ENCODE data around the gene RAB6C.
"Not testable (repeated sequence)": the region's sequence is repeated elsewhere in the genome, so short reads cannot be mapped to it uniquely, and the experiment has no call there.

The RAB6C gene

GRCh38 chr2:129979629-129980155 is at the start of gene RAB6C:
Gene RAB6C, plus strand, starts transcription at chr2:129979666. Its CDS starts 450 bp downstream, at chr2:129980116.
- DNase-seq (ENCODE audit: low read depth in 2 of 2): not testable (repeated sequence)

GRCh38 chr2:129930451-129930850 is 49.0 kb upstream of the RAB6C start:
- DNase-seq (ENCODE audit: low read depth in 2 of 2): no peak

- not testable (repeated sequence) for DNase-seq (ENCODE audit: low read depth in 2 of 2)
Measured at GRCh38 chr2:129933387-129933786, 46.1 kb upstream of the RAB6C start.

- no peak for DNase-seq (ENCODE audit: low read depth in 2 of 2)
Measured at GRCh38 chr2:129934044-129934822, 45.2 kb upstream of the RAB6C start.

- no peak for DNase-seq (ENCODE audit: low read depth in 2 of 2)
Measured at GRCh38 chr2:129935118-129935517, 44.3 kb upstream of the RAB6C start.

GRCh38 chr2:129936334-129936934 is 43.0 kb upstream of the RAB6C start:
- no peak for DNase-seq (ENCODE audit: low read depth in 2 of 2)

DNA sequence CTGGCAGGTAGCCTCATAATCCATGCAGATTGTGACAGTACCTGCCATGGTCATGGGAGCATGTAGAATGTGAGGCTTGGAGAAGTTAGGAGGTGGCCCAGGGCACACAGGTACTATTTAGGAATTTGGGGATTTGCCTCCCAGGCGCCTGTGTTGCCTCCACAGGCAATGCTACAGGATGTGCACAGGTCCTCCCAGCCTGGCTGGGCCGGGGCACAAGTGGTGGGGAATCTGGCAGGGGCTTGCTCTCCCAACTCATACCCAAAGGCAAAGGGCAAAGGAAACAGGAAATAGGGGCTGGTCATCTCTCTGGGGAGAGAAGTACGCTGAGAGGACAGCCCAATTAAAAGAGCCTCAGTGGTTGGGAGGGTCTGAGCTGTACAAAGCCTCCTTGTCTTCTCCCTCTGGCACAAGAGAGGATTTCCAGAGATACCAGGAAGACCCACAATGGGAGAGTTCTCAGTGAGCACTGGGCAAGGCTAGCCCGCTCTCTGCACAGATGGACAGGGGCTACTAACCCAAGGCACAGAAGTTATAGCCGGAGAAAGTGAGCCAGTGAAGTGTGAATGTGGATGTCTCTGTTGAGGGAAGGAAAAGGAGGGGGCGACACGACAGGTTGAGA is 40.5 kb upstream of the RAB6C start:
- not testable (repeated sequence) for DNase-seq (ENCODE audit: low read depth in 2 of 2)

- DNase-seq (ENCODE audit: low read depth in 2 of 2): not testable (repeated sequence)
Measured at GRCh38 chr2:129943456-129943855, 36.0 kb upstream of the RAB6C start.

DNA sequence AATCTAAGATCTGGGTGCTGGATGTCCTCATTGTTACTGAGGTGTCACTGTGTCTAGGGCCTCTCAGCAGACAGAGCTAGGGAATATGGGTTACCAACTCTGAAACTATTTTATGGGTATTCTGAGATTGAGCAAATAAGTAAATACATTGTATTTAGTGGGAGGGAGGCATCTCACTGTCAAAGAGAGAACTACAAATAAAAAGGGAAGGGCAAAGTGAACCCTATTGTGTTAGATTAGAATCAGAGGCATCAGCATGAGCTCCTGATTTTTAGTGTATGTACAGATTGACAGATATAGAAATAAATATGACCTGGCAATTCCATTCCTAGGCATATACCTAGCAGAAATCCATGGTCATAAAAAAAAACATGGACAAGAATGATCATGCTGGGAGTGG is 33.9 kb upstream of the RAB6C start:
- DNase-seq (ENCODE audit: low read depth in 2 of 2): no peak

- not testable (repeated sequence) for DNase-seq (ENCODE audit: low read depth in 2 of 2)
Measured at GRCh38 chr2:129947712-129948111, 31.8 kb upstream of the RAB6C start.

- not testable (repeated sequence) for DNase-seq (ENCODE audit: low read depth in 2 of 2)
Measured at GRCh38 chr2:129956171-129956570, 23.3 kb upstream of the RAB6C start.

GRCh38 chr2:129957891-129958290 is 21.6 kb upstream of the RAB6C start:
- no peak for DNase-seq (ENCODE audit: low read depth in 2 of 2)

DNA sequence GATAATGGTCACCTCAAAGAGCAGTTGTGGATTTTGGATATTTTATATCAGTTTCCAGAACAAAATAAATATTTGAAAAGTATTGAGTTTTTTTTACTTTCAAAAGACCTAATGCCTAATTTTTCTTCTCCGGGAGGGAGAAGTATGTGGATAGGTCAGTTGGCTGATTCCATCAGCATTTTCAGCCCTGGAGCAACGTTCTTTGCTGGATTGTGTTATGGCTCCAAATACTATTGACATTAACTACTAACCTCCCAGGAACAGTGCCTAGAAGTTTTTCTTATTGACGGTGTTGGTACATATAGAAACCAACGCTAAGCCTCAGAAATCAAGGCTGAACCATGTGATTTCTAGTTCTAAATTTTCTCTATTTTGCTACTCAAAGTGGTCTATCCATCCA is 20.7 kb upstream of the RAB6C start:
- DNase-seq (ENCODE audit: low read depth in 2 of 2): not testable (repeated sequence)

DNA sequence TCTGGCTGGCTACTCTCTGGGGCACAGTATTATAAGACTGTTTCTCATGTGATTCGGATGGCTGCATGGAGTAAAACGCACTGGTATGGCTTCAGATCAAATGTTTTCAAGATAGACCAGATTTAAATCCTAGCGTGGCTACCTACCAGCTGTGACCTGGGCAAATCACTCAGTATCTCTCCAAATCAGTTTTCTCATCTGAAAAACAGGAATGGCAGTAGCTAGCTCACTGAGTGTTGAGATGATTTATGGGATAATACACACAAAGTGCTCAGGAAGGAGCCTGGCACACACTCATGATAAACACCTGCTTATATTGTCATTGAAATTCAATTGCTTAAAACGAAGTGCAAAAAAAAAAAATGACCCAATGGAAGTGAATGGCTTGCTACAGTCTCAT is 10.9 kb upstream of the RAB6C start:
- DNase-seq (ENCODE audit: low read depth in 2 of 2): not testable (repeated sequence)

GRCh38 chr2:129975016-129975774 is 4.3 kb upstream of the RAB6C start:
- no peak for DNase-seq (ENCODE audit: low read depth in 2 of 2)

GRCh38 chr2:129976969-129977368 is 2.5 kb upstream of the RAB6C start:
- DNase-seq (ENCODE audit: low read depth in 2 of 2): not testable (repeated sequence)

- DNase-seq (ENCODE audit: low read depth in 2 of 2): no peak
Measured at GRCh38 chr2:129977986-129978385, 1.5 kb upstream of the RAB6C start.

DNA sequence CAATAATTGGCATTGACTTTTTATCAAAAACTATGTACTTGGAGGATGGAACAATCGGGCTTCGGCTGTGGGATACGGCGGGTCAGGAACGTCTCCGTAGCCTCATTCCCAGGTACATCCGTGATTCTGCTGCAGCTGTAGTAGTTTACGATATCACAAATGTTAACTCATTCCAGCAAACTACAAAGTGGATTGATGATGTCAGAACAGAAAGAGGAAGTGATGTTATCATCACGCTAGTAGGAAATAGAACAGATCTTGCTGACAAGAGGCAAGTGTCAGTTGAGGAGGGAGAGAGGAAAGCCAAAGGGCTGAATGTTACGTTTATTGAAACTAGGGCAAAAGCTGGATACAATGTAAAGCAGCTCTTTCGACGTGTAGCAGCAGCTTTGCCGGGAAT is 780 bp downstream of the RAB6C start:
- DNase-seq (ENCODE audit: low read depth in 2 of 2): not testable (repeated sequence)

DNA sequence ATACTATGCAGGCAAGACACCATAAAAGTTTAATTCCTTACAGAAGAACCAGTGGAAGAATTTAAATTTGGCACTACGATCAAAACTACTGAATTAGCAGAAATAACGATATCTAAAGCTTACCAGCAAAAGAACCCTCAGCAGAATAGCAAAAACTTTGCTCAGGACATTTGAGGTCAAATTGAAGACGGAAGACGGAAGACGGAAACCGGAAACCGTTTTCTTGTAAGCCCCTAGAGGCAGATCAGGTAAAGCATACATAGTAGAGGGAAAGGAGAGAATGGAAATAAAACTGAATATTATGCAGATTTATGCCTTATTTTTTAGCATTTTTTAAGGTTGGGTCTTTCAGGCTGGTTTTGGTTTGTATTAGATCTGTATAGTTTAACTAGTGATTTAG is 2.2 kb downstream of the RAB6C start:
- not testable (repeated sequence) for DNase-seq (ENCODE audit: low read depth in 2 of 2)

GRCh38 chr2:129984426-129984825 is 5.0 kb downstream of the RAB6C start:
- no peak for DNase-seq (ENCODE audit: low read depth in 2 of 2)

GRCh38 chr2:129992415-129993006 is 13.0 kb downstream of the RAB6C start:
- not testable (repeated sequence) for DNase-seq (ENCODE audit: low read depth in 2 of 2)

All from activated CD8-positive, alpha-beta memory T cell treated with anti-CD3 and anti-CD28 coated beads for 4 hours (primary cell).